ENCODE measurements around the gene SMDT1. TPM values are rescaled to one million over a fixed set of nuclear protein-coding genes. Genes with fewer than 3 reads are reported as not detected.
A peak's percentile ranks its signal among the peaks of the same experiment; 100 is the strongest.

The SMDT1 gene
- total and polyA plus RNA-seq, 10 of the 15 experiments (the other 5 are each of a cell fraction or from before 2014, with no cell fraction given): 19.7 to 176 (median 66.3) TPM

DNA sequence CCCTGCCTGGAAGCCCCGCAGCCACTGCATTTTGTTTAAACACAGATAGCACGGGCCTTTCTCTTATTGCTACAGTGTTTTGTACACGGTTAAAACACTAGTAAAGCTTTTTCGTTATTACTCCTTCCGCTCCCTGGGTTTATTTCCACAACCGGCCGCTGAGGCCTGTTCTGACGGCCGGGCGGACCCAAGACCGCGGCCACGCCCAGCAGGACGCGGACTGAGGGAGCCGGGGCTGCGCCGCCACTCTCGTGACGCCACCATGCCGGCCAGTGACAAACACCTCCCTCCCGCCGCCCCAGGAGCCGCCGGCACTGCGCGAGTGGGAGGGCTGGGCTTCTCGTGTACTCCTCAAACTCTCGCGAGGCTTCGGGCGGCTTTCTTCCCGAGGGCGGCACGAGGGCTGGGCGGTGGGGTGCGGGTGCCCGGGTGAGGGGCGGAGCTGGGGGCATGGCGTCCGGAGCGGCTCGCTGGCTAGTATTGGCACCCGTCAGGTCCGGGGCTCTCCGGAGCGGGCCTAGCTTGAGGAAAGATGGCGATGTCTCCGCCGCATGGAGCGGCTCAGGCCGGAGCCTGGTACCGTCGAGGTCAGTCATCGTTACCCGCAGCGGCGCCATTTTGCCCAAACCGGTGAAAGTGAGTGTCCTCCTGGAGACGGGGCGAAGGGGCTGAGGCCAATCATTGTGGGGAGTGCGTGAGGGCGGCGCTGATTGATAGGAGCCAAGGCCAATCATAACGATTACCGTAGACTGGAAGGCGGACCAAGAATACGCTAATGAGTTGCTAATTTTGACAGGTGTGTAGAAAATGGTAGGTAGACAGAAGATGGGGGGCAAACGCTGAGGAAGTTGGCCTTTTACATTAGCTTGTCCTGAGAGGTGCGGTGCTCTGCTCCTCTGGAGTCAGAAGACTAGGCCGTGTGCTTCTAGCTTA lies at the start of gene SMDT1 (continued):
- TF ChIP-seq NRF1 (conservative IDR thresholded peaks at IDR 0.05; ENCODE audit: low read depth, low read length) (0 out of 2 replicates have a peak, but pooled peaks have one; percentile 16), ZNF207 (IDR thresholded peaks at IDR 0.05; ENCODE audit: borderline replicate concordance) (peak; percentile 49; the same call in 1 of the 2 replicates), HDGF (IDR thresholded peaks at IDR 0.05) (peak; percentile 27; the same call in 1 of the 2 replicates), BHLHE40 (IDR thresholded peaks at IDR 0.05; ENCODE audit: borderline replicate concordance in 1 of 2, low read depth in 2 of 2, low read length in 1 of 2) (peak; percentile 90 to 95), BRCA1 (IDR thresholded peaks at IDR 0.05; ENCODE audit: low read depth, low read length) (peak; percentile 80), ASH2L (IDR thresholded peaks at IDR 0.05; ENCODE audit: borderline replicate concordance, low read depth) (peak; percentile 57; the same call in 1 of the 2 replicates), E2F4 (IDR thresholded peaks at IDR 0.05; ENCODE audit: low read depth, low read length) (peak; percentile 22; the same call in 1 of the 2 replicates), NBN (IDR thresholded peaks at IDR 0.05) (peak; percentile 92), RBBP5 (conservative IDR thresholded peaks at IDR 0.05) (0 out of 2 replicates have a peak, but pooled peaks have one; percentile 31), PBX3 (IDR thresholded peaks at IDR 0.05; ENCODE audit: insufficient replicate concordance, low read depth, low read length) (peak; percentile 97), LARP7 (IDR thresholded peaks at IDR 0.05) (peak; percentile 57; the same call in 1 of the 2 replicates), SMC3 (IDR thresholded peaks at IDR 0.05; ENCODE audit: borderline replicate concordance, low read length) (0 out of 2 replicates have a peak, but pooled peaks have one; percentile 11), NR2F1 (conservative IDR thresholded peaks at IDR 0.05) (peak; percentile 70; the same call in 1 of the 2 replicates), SP1 (IDR thresholded peaks at IDR 0.05; ENCODE audit: low read depth, low read length) (peak; percentile 95), GABPA (IDR thresholded peaks at IDR 0.05; ENCODE audit: low read depth) (no peak)
- TF ChIP-seq, protein P1, sequence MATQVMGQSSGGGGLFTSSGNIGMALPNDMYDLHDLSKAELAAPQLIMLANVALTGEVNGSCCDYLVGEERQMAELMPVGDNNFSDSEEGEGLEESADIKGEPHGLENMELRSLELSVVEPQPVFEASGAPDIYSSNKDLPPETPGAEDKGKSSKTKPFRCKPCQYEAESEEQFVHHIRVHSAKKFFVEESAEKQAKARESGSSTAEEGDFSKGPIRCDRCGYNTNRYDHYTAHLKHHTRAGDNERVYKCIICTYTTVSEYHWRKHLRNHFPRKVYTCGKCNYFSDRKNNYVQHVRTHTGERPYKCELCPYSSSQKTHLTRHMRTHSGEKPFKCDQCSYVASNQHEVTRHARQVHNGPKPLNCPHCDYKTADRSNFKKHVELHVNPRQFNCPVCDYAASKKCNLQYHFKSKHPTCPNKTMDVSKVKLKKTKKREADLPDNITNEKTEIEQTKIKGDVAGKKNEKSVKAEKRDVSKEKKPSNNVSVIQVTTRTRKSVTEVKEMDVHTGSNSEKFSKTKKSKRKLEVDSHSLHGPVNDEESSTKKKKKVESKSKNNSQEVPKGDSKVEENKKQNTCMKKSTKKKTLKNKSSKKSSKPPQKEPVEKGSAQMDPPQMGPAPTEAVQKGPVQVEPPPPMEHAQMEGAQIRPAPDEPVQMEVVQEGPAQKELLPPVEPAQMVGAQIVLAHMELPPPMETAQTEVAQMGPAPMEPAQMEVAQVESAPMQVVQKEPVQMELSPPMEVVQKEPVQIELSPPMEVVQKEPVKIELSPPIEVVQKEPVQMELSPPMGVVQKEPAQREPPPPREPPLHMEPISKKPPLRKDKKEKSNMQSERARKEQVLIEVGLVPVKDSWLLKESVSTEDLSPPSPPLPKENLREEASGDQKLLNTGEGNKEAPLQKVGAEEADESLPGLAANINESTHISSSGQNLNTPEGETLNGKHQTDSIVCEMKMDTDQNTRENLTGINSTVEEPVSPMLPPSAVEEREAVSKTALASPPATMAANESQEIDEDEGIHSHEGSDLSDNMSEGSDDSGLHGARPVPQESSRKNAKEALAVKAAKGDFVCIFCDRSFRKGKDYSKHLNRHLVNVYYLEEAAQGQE (IDR thresholded peaks at IDR 0.05; ENCODE audit: low read depth, low read length): peak; percentile 34; the same call in 1 of the 2 replicates
- TF ChIP-seq, protein P2, sequence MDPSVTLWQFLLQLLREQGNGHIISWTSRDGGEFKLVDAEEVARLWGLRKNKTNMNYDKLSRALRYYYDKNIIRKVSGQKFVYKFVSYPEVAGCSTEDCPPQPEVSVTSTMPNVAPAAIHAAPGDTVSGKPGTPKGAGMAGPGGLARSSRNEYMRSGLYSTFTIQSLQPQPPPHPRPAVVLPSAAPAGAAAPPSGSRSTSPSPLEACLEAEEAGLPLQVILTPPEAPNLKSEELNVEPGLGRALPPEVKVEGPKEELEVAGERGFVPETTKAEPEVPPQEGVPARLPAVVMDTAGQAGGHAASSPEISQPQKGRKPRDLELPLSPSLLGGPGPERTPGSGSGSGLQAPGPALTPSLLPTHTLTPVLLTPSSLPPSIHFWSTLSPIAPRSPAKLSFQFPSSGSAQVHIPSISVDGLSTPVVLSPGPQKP (IDR thresholded peaks at IDR 0.05; ENCODE audit: low read depth, low read length): no peak; the same call in 1 of the 2 replicates
- TF ChIP-seq, protein P3, sequence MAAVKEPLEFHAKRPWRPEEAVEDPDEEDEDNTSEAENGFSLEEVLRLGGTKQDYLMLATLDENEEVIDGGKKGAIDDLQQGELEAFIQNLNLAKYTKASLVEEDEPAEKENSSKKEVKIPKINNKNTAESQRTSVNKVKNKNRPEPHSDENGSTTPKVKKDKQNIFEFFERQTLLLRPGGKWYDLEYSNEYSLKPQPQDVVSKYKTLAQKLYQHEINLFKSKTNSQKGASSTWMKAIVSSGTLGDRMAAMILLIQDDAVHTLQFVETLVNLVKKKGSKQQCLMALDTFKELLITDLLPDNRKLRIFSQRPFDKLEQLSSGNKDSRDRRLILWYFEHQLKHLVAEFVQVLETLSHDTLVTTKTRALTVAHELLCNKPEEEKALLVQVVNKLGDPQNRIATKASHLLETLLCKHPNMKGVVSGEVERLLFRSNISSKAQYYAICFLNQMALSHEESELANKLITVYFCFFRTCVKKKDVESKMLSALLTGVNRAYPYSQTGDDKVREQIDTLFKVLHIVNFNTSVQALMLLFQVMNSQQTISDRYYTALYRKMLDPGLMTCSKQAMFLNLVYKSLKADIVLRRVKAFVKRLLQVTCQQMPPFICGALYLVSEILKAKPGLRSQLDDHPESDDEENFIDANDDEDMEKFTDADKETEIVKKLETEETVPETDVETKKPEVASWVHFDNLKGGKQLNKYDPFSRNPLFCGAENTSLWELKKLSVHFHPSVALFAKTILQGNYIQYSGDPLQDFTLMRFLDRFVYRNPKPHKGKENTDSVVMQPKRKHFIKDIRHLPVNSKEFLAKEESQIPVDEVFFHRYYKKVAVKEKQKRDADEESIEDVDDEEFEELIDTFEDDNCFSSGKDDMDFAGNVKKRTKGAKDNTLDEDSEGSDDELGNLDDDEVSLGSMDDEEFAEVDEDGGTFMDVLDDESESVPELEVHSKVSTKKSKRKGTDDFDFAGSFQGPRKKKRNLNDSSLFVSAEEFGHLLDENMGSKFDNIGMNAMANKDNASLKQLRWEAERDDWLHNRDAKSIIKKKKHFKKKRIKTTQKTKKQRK (IDR thresholded peaks at IDR 0.05; ENCODE audit: low read depth, low read length): 0 out of 2 replicates have a peak, but pooled peaks have one; percentile 36
